ENCODE measurements around the gene ITGAV. TPM values are rescaled to one million over a fixed set of nuclear protein-coding genes. Genes with fewer than 3 reads are reported as not detected.

ITGAV gene
- total and polyA plus RNA-seq, 2 of the 4 experiments (the other 2 are of a cell fraction) = 45.8 to 181 TPM

DNA sequence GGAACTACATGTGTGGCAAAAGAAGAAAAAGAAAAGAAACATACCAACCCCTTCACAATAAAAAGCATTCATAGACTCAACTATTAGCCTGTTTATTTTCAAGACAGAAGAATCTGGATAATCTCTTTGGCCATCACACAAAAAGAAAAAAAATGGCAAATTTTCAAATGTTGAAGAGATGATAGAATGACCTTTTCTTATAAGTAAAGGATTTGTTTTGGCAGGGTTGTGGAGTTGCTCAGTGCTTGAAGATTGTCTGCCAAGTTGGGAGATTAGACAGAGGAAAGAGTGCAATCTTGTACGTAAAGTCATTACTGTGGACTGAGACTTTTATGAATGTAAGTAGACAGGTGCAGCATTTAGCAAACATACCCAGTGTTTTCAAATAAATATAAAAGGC, 85.5 kb downstream of the ITGAV start:
- Histone ChIP-seq H3K27ac (ENCODE audit: insufficient read depth, low read length) (no peak overlapping the region), H3K4me2 (ENCODE audit: low read depth, low read length) (no peak overlapping the region), H3K9me3 (ENCODE audit: control insufficient read depth, insufficient read depth, low read length) (no peaks in the 10 kb centered on the region; the same call in 1 of the 2 replicates), H2AK9ac (replicated peaks; ENCODE audit: low read depth, low read length, poor library complexity) (no peak overlapping the region), H2BK15ac (ENCODE audit: low read depth, low read length) (no peak overlapping the region), H3K4me3 (ENCODE audit: insufficient read depth, low read depth, low read length) (no peak overlapping the region), H3K9ac (ENCODE audit: low read depth, low read length) (no peak overlapping the region), H3K9me1 (ENCODE audit: insufficient read depth, low read length) (no peaks in the 10 kb centered on the region), H2BK5ac (ENCODE audit: low read depth, low read length, poor library complexity, severe bottlenecking) (no peak overlapping the region), H2AFZ (replicated peaks; ENCODE audit: low read length, poor library complexity) (no peak overlapping the region), H2BK20ac (ENCODE audit: low read depth, low read length) (no peak overlapping the region), H3K27me3 (ENCODE audit: control insufficient read depth, insufficient read depth, low read length) (no peaks in the 10 kb centered on the region), H4K8ac (ENCODE audit: low read depth in 2 of 2, low read length in 2 of 2) (no peak overlapping the region), H2AK5ac (ENCODE audit: low read depth, low read length) (no peak overlapping the region), H4K20me1 (ENCODE audit: insufficient read depth, low read length) (no peaks in the 10 kb centered on the region), H3K18ac (ENCODE audit: low read depth, low read length) (no peak overlapping the region), H3K36me3 (ENCODE audit: control insufficient read depth, insufficient read depth, low read length) (peaks cover 31% of the 10 kb centered on the region), H2BK120ac (ENCODE audit: low read depth, low read length) (no peak overlapping the region), H3K4me1 (ENCODE audit: control insufficient read depth, insufficient read depth, low read length) (no peaks in the 10 kb centered on the region), H3K4ac (ENCODE audit: low read depth, low read length) (no peak overlapping the region), H3K56ac (ENCODE audit: extremely low read depth, insufficient read depth, low read length) (no peak overlapping the region), H4K5ac (ENCODE audit: low read depth, low read length) (no peak overlapping the region), H4K91ac (ENCODE audit: insufficient read depth, low read depth, low read length) (no peak overlapping the region), H3K79me1 (ENCODE audit: low read depth in 1 of 2, low read length in 2 of 2) (peaks cover 0 to 2% of the 10 kb centered on the region in 2 experiments; a peak in 1 of 4 replicates), H3K23ac (ENCODE audit: low read depth, low read length) (no peak overlapping the region), H3K14ac (replicated peaks; ENCODE audit: low read depth, low read length) (no peak overlapping the region)
- POLR2A ChIA-PET (ENCODE audit: unreplicated experiment) = no interaction called here
- dilution Hi-C loops (cut with HindIII; ENCODE audit: low sequenced_read_pairs, unreplicated experiment) = no loop called here
- CTCF ChIA-PET = interaction anchor here (0.9 kb wide), 1 partner anchor 9 kb away, joined by 3 read pairs; no protein-coding TSS in a partner anchor
- WGBS, 2 experiments (ENCODE audit: extremely low coverage in 2 of 2, insufficient read length in 1 of 2) = no CpG with 5 or more reads among the region's 1 CpG
- TF ChIP-seq, protein P1, sequence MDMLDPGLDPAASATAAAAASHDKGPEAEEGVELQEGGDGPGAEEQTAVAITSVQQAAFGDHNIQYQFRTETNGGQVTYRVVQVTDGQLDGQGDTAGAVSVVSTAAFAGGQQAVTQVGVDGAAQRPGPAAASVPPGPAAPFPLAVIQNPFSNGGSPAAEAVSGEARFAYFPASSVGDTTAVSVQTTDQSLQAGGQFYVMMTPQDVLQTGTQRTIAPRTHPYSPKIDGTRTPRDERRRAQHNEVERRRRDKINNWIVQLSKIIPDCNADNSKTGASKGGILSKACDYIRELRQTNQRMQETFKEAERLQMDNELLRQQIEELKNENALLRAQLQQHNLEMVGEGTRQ (IDR thresholded peaks at IDR 0.05; ENCODE audit: low read depth, low read length) = no peak
- TF ChIP-seq SMC3 (IDR thresholded peaks at IDR 0.05; ENCODE audit: low read depth, low read length) (no peak), POLR2A (IDR thresholded peaks at IDR 0.05; ENCODE audit: low read depth, low read length) (no peak), CHD1 (IDR thresholded peaks at IDR 0.05; ENCODE audit: low read depth, low read length) (no peak), ELK1 (IDR thresholded peaks at IDR 0.05; ENCODE audit: borderline replicate concordance, low read depth, low read length) (no peak), MAZ (IDR thresholded peaks at IDR 0.05; ENCODE audit: borderline replicate concordance, low read depth, low read length) (no peak), MXI1 (IDR thresholded peaks at IDR 0.05; ENCODE audit: borderline replicate concordance, low read depth, low read length) (no peak), CEBPB (IDR thresholded peaks at IDR 0.05; ENCODE audit: low read depth, low read length) (no peak), NFE2L2 (IDR thresholded peaks at IDR 0.05; ENCODE audit: low read depth, low read length) (no peak), BHLHE40 (IDR thresholded peaks at IDR 0.05; ENCODE audit: low read depth, low read length) (no peak)
- BruUV-seq (replicated peaks) = no TSS peak
- DNase-seq (peak; percentile 10), ATAC-seq (ENCODE audit: low read depth) (no peak)
- in situ Hi-C loops (cut with MboI; ENCODE audit: low sequenced_read_pairs) = no loop called here
- intact Hi-C loops (cut with micrococcal nuclease) = no loop called here
